DMS153 treated with DMSO at 0.1 percent for 48 hours (cell line): Measurements from ENCODE around the gene LRRC10.
A peak's percentile ranks its signal among the peaks of the same experiment; 100 is the strongest.

Source experiments
- DNase-seq: peaks from one replicate; lab custom pipeline; 2025; ENCODE audit not compliant: unreplicated experiment; lab: John Stamatoyannopoulos, UW

Gene LRRC10

DNA sequence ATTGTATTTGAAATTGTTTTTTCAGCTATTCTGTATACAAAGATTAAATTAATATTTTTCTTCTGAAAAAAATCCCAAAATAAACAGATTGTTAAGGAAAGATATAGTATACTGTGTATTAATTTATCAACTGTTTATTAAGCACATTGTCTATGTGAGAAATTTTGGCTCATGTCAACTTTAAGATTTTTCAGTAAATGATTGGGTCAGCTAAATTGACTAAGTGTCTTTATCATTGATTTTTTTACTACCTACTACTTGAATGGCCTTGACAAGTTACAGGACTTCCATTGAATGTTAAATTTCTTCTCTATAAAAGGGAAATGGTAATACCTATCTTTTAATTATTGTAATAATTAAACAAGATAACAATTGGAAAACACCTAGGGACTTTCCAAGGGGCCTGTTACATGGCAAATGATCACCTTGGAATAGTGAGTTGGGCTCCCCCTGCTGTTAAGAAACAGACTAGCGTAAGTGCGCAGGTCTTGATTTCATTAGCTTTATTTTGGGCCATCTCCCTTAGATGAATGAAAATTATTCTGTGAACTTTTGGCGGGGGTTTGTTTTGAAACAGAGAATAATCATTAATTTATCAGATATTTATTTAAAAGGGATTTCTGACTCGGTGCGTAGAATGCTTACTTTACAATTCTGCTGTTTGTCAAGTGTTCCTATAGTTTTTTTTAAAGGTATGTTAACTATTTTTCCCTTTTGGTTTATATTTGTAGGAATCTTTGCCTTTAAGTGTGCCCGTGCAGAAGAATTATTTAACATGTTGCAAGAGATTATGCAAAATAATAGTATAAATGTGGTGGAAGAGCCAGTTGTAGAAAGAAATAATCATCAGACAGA, 39.9 kb downstream of the LRRC10 start:
- peak; percentile 39 for DNase-seq

DNA sequence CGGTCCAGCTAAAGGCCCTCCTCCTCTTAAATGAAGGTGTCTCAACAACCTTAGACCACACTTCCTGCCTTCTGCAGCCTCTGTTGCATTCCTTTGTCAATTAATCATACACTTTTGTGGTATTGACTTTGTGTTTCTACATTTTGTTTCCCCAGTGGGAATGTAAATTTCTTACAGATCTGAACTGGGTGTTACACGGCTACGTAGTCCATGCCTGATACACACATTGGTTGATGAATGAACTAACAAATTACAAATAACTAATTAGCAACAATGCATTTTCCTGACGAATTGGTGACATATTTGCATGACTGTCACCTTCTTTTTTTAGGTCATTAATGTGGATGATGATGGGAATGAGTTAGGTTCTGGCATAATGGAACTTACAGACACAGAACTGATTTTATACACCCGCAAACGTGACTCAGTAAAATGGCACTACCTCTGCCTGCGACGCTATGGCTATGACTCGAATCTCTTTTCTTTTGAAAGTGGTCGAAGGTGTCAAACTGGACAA, 40.6 kb downstream of the LRRC10 start:
- DNase-seq = no peak

DNA sequence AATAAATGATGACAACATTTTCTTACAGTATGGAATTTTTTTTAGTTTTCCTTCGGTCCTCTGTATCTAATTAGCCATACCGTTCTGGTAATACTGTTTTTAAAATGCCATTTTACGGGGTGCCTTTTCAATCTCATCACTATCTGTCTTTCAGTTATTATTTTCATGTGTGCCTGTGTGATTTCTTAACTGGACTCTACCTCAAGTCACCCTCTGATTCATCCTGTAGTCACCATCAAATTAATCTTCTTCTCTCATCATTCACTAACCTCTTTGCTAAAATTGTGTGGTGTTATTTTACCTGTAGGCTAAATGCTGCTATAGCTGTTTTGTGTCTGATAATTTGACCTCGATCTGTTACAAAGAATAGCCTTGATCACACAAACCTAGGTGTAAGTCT, 41.5 kb downstream of the LRRC10 start:
- DNase-seq = no peak

DNA sequence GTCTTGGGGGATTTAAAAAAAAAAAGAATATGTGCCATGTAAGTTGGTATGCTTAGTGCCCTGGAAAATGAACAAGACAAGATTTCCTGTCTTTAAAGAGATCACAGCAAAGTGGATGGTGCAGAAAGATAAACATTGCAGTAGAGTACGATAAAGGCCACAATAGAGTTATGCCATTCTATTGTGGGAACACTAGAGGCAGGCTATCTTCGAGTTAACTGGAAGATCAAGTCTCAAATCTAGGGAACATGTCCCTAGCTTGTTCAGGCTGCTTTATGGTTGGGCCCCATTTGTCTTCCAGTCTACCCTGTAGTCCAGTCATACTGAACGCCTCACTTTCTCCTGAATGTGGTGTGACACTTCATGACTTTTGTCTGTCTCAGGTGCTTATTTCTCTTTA, 44.1 kb downstream of the LRRC10 start:
- no peak for DNase-seq

DNA sequence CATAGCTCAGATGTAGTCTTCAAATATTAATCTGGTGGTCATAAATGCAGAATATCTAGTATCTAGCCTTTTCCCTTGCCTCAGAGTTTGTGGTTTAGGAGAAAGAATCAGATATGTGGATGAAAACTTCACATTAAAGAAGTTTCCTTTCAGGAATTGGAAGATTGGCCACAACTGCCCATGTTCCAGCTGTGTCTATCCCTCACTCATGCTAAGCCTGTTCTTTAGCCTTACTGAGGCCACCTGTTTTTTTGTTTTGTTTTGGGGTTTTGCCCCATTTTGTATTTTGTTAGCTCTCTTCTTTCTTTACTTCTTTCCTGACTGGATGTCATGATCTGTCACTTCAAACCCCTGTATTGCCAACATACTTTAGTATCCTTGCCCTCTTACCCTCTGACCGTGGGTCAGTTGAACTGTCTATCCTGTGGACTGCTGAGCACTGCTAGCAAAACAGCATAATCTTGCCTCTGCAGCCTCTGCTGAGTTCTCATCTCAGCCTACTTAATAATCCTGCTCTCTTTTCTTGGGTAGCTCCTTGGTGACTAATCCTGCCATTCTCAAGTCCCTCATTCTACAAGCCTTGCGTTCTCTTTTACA, 47.4 kb downstream of the LRRC10 start:
- no peak for DNase-seq
